GM23338 (cell line): ENCODE measurements around the gene SPN. TPM values are rescaled to one million over a fixed set of nuclear protein-coding genes. Genes with fewer than 3 reads are reported as not detected.
A peak's percentile ranks its signal among the peaks of the same experiment; 100 is the strongest.
"Not testable (repeated sequence)": the region's sequence is repeated elsewhere in the genome, so short reads cannot be mapped to it uniquely, and the experiment has no call there.

Experiments
- ATAC-seq: fragments of 200-7000 bp; cut with Tn5 transposase; 3 replicates; pipeline ENCODE4 v1.9.1; 2020
- DNase-seq: peaks from one replicate; pipeline ENCODE4 v3.0.0-alpha.2; 2015; ENCODE audit warnings: low spot score
- H2AFZ ChIP-seq: fragments of 200-600 bp; sonication (generic); 2 replicates; pipeline ENCODE4 v1.8.0; 2016; ENCODE audit warnings: antibody characterized with exemption, mild to moderate bottlenecking, moderate library complexity
- H3F3A ChIP-seq: fragments of 200-600 bp; sonication (generic); replicated peaks from 2 replicates; pipeline ENCODE4 v1.8.0; 2017; ENCODE audit warnings: antibody characterized with exemption, mixed run types, low read depth
- H3K27ac ChIP-seq: fragments of 200-600 bp; sonication (generic); 2 replicates; pipeline ENCODE4 v1.6.1; 2016; ENCODE audit warnings: low read depth
- H3K27me3 ChIP-seq: fragments of 200-600 bp; sonication (generic); 2 replicates; pipeline ENCODE4 v1.8.0; 2016; ENCODE audit warnings: mild to moderate bottlenecking, mixed run types, moderate library complexity; ENCODE audit not compliant: insufficient read depth
- H3K36me3 ChIP-seq: fragments of 200-600 bp; sonication (generic); 2 replicates; pipeline ENCODE4 v1.8.0; 2016; ENCODE audit warnings: mild to moderate bottlenecking; ENCODE audit not compliant: insufficient read depth
- H3K4me1 ChIP-seq: fragments of 200-600 bp; sonication (generic); 2 replicates; pipeline ENCODE4 v1.8.0; 2016; ENCODE audit warnings: mild to moderate bottlenecking, moderate library complexity; ENCODE audit not compliant: insufficient read depth
- H3K4me2 ChIP-seq: fragments of 200-600 bp; sonication (generic); 2 replicates; pipeline ENCODE4 v1.7.1; 2017; ENCODE audit warnings: mixed run types
- H3K4me3 ChIP-seq: fragments of 200-600 bp; sonication (generic); 2 replicates; pipeline ENCODE4 v1.6.1; 2016; ENCODE audit warnings: mixed run types
- H3K79me2 ChIP-seq: fragments of 200-600 bp; sonication (generic); replicated peaks from 2 replicates; pipeline ENCODE4 v1.8.0; 2017; ENCODE audit warnings: mild to moderate bottlenecking; ENCODE audit not compliant: insufficient read depth
- H3K9me2 ChIP-seq: fragments of 200-600 bp; sonication (generic); 2 replicates; pipeline ENCODE4 v1.8.0; 2017; ENCODE audit not compliant: insufficient read depth
- H4K20me1 ChIP-seq: fragments of 200-600 bp; sonication (generic); replicated peaks from 2 replicates; pipeline ENCODE4 v1.8.0; 2017; ENCODE audit warnings: mild to moderate bottlenecking; ENCODE audit not compliant: insufficient read depth
- H3K27ac Mint-ChIP-seq: 2 replicates; pipeline ENCODE4 v1.8.0; 2020; ENCODE audit warnings: inconsistent platforms, mild to moderate bottlenecking, moderate library complexity, mixed read lengths
- H3K27me3 Mint-ChIP-seq: 3 replicates; pipeline ENCODE4 v1.8.0; 2022; ENCODE audit warnings: low read depth, mild to moderate bottlenecking, moderate library complexity, mixed read lengths, inconsistent platforms; ENCODE audit not compliant: insufficient read depth, poor library complexity
- H3K36me3 Mint-ChIP-seq: 3 replicates; pipeline ENCODE4 v1.8.0; 2021; ENCODE audit warnings: low read depth, mild to moderate bottlenecking, inconsistent platforms, moderate library complexity, mixed read lengths
- H3K4me1 Mint-ChIP-seq: 3 replicates; pipeline ENCODE4 v1.8.0; 2020; ENCODE audit warnings: mild to moderate bottlenecking, inconsistent platforms, mixed read lengths
- H3K4me3 Mint-ChIP-seq: 3 replicates; pipeline ENCODE4 v1.8.0; 2021; ENCODE audit warnings: moderate library complexity, mild to moderate bottlenecking, inconsistent platforms, mixed read lengths
- H3K9me3 Mint-ChIP-seq: 3 replicates; pipeline ENCODE4 v1.8.0; 2020; ENCODE audit warnings: moderate library complexity, mild to moderate bottlenecking, inconsistent platforms, mixed read lengths
- polyA plus RNA-seq: library from polyadenylated mRNA; unstranded; fragments of >200 nt; fragmentation: Nextera tagmentation; extraction: Ambion mirVana; gene quantifications from 2 replicates; pipeline ENCODE4 v1.2.1, GENCODE V29; 2016
- total RNA-seq: library from RNA; depleted of rRNA; stranded (reverse); fragments of >200 nt; shearing (Covaris generic); gene quantifications from 2 replicates; pipeline ENCODE4 v1.2.3, GENCODE V29; 2014

Gene SPN
- total and polyA plus RNA-seq, 2 experiments from 2014 or later: 0.52 to 2.3 TPM

DNA sequence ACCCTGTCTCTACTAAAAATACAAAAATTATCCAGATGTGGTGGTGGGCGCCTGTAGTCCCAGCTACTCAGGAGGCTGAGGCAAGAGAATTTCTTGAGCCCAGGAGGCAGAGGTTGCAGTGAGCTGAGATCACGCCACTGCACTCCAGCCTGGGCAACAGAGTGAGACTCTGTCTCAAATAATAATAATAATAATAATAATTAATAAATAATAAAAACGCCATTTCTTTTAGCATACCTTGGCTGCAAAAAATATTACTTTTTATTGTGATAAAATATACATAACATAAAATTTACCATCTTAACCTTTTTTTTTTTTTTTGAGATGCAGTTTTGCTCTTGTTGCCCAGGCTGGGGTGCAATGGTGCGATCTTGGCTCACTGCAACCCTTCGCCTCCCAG, 39.8 kb upstream of the SPN start:
- H3K4me1 ChIP-seq, H3K36me3 Mint-ChIP-seq, H4K20me1 ChIP-seq, H2AFZ ChIP-seq, H3K27me3 ChIP-seq, H3K9me2 ChIP-seq, H3K79me2 ChIP-seq, DNase-seq, H3K4me3 Mint-ChIP-seq, H3K4me3 ChIP-seq, H3F3A ChIP-seq, H3K4me2 ChIP-seq, H3K4me1 Mint-ChIP-seq, H3K27ac ChIP-seq, H3K27me3 Mint-ChIP-seq, ATAC-seq, H3K36me3 ChIP-seq, H3K27ac Mint-ChIP-seq, H3K9me3 Mint-ChIP-seq: not testable (repeated sequence)

DNA sequence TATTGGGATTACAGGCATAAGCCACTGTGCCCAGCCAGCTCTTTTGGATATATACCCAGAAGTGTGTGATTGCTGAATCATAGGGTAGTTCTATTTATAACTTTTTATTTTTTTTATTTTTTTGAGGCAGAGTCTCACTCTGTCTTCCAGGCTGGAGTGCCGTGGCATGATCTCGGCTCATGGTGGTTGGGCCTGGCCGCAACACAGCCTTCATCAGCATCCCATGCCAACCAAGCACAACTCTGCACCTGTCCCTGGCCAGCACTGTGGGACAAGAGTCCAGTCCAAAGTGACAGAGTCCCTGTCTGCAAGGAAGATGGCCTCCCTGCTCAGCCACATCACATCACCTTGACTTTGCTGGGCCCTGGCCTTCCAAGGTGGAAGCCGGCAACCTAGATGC, 37.9 kb upstream of the SPN start:
- H3K36me3 ChIP-seq, H3K36me3 Mint-ChIP-seq, H3K27me3 ChIP-seq, DNase-seq, H3K9me2 ChIP-seq, H3K4me3 ChIP-seq, H3K27me3 Mint-ChIP-seq, H3K4me1 Mint-ChIP-seq, H3K9me3 Mint-ChIP-seq, ATAC-seq, H3K79me2 ChIP-seq, H3K4me3 Mint-ChIP-seq, H3K27ac ChIP-seq, H4K20me1 ChIP-seq, H3K27ac Mint-ChIP-seq, H3K4me1 ChIP-seq, H3F3A ChIP-seq, H3K4me2 ChIP-seq, H2AFZ ChIP-seq: not testable (repeated sequence)

DNA sequence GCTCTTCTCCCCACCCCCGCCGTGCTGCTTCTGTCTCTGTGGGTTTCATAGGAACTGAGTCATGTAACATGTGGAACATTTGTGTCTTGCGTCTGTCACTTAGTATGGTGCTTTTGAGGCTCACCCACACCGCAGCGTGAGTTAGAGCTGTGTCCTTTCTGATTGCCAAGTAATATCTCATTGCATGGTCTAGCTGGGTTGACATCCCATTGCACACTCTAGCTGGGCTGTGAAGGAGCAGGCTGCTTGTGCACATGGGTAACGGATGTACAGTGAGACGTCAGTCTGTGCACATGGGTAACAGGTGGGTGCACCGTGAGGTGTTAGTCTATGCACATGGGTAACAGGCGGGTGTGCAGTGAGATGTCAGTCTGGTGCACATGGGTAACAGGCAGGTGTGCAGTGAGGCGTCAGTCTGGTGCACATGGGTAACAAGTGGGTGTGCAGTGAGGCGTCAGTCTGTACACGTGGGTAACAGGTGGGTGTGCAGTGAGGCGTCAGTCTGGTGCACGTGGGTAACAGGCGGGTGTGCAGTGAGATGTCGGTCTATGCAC, 36.2 kb upstream of the SPN start:
- not testable (repeated sequence) for H4K20me1 ChIP-seq, H3K4me1 ChIP-seq, H3F3A ChIP-seq, H3K27ac ChIP-seq, DNase-seq, H3K4me3 ChIP-seq, H3K79me2 ChIP-seq, H3K36me3 ChIP-seq, H3K9me2 ChIP-seq, ATAC-seq, H3K27ac Mint-ChIP-seq, H2AFZ ChIP-seq, H3K4me3 Mint-ChIP-seq, H3K4me2 ChIP-seq, H3K9me3 Mint-ChIP-seq, H3K27me3 Mint-ChIP-seq, H3K27me3 ChIP-seq, H3K36me3 Mint-ChIP-seq, H3K4me1 Mint-ChIP-seq

DNA sequence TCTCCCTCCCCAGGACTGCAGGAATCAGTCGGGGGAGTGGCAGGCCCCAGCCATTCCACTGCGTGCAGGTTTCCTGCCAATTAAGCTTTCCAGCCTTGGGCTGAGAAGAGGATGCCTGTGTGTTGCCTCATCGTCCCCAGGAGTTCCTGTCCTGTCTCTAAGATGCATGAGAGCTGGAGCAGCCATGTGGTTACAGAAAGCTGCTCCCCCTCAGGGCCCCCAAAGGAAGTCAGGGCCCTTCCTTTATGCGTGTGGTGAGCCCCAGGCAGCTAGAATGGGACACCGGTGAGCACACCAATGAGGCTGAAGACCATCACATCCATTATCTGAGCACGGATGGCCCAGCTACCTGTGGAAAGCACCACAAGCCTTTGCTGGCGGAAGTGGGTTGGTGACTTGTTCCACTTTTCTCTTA, 35.4 kb upstream of the SPN start:
- H3K9me2 ChIP-seq, H3K4me2 ChIP-seq, H3K4me1 ChIP-seq, H3F3A ChIP-seq, H3K27me3 ChIP-seq, H3K9me3 Mint-ChIP-seq, H2AFZ ChIP-seq, DNase-seq, H3K27ac Mint-ChIP-seq, H3K4me1 Mint-ChIP-seq, H3K27ac ChIP-seq, ATAC-seq, H4K20me1 ChIP-seq, H3K27me3 Mint-ChIP-seq, H3K79me2 ChIP-seq, H3K4me3 Mint-ChIP-seq, H3K36me3 ChIP-seq, H3K36me3 Mint-ChIP-seq, H3K4me3 ChIP-seq: not testable (repeated sequence)

DNA sequence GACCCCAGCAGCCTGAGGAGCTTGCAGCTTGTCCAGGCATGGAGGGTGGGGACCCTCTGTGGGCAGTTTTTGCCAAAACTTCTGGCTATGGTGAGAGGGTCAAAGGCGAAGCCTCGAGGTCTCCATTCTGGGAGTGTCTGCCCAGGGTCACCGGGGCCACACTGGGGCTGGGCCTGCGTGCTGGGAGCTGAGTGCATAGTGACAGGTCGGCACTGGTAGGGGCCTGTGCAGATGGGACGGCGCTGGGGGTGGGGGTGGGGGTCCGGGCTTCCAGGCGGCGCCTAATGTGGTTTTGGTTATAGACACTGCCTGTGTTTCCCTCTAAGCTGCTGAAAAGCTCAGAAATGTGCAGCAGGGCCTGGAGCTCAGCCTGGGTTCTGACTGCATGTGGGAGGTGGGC, 34.3 kb upstream of the SPN start:
- H3K36me3 ChIP-seq, H3K79me2 ChIP-seq, H3K4me1 ChIP-seq, H3K27ac ChIP-seq, H3K36me3 Mint-ChIP-seq, H4K20me1 ChIP-seq, ATAC-seq, H3K27ac Mint-ChIP-seq, H3K4me1 Mint-ChIP-seq, DNase-seq, H2AFZ ChIP-seq, H3K9me2 ChIP-seq, H3K9me3 Mint-ChIP-seq, H3K4me3 ChIP-seq, H3K4me3 Mint-ChIP-seq, H3K4me2 ChIP-seq, H3F3A ChIP-seq, H3K27me3 Mint-ChIP-seq, H3K27me3 ChIP-seq: not testable (repeated sequence)

DNA sequence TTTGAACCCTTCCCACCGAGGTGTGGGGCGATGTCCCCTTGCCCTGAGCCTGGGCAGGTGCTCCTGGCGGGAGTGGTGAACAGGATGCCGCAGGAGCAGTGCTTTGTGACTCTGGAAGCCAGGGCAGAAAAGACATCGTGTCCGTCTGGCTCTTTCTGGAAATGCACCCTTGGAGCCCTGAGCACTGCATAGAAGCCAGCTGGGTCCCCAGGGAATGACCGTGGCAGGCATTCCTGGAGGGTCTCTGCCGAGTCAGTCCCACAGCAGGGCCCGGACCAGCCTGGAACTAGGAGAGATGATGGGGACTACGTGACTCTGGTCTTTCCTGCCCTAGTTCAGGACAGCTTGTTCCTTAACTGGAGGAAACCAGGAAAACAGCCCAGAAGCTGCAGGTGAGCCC, 33.7 kb upstream of the SPN start:
- not testable (repeated sequence) for H3K27ac ChIP-seq, H3F3A ChIP-seq, H2AFZ ChIP-seq, H3K4me3 Mint-ChIP-seq, H3K79me2 ChIP-seq, H3K27ac Mint-ChIP-seq, H3K9me3 Mint-ChIP-seq, H3K4me2 ChIP-seq, H3K4me1 ChIP-seq, H3K9me2 ChIP-seq, DNase-seq, H3K36me3 ChIP-seq, H3K4me1 Mint-ChIP-seq, H3K27me3 ChIP-seq, H4K20me1 ChIP-seq, H3K4me3 ChIP-seq, H3K36me3 Mint-ChIP-seq, H3K27me3 Mint-ChIP-seq
- peak; percentile 14; the same call in 1 of the 3 replicates for ATAC-seq

DNA sequence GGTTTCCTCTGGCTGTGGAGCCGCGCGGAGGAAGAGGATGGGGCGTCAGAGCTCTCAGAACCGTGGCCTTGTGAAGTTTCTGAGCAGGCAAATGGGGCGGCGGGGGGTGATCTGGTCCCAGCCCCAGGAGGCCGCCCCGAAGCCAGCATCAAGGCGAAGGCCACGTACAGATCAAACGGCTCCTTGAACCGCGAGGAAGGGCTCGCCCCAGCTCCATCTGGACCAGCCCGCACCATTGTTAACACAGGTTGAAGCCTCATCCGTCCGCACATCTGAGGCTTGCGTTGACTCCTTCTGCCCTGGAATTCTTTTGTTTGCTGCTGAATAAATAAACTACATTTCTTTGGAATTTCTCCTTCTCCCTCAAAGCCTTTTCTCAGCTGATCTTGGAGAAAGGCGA, 31.4 kb upstream of the SPN start:
- not testable (repeated sequence) for H3K27me3 Mint-ChIP-seq

More for the DNA sequence above, 31.4 kb upstream of the SPN start:
- H3K4me1 Mint-ChIP-seq, H3K36me3 ChIP-seq, H2AFZ ChIP-seq, H3K4me3 ChIP-seq, H3K9me3 Mint-ChIP-seq, H3K27ac Mint-ChIP-seq, H3K4me3 Mint-ChIP-seq, H3K36me3 Mint-ChIP-seq, H3F3A ChIP-seq, H3K4me2 ChIP-seq, H3K9me2 ChIP-seq, H3K27ac ChIP-seq, H4K20me1 ChIP-seq, H3K27me3 ChIP-seq, H3K79me2 ChIP-seq, H3K4me1 ChIP-seq: not testable (repeated sequence)
- ATAC-seq (peak; percentile 58), DNase-seq (peak; percentile 35)
